Activated T-helper 2 cell treated with anti-CD3 and anti-CD28 coated beads, Interferon-gamma antibody, Interleukin-2, Interleukin-4, amounts not matched to agents 10 μg/mL and 5 μg/mL and 100 μg/mL, durations not matched to agents 14 hours and 24 hours and 36 hours (primary cell): ENCODE data around the gene IRS2. TPM values are rescaled to one million over a fixed set of nuclear protein-coding genes. Genes with fewer than 3 reads are reported as not detected.

Experiments
- DNase-seq: peaks from one replicate; pipeline ENCODE4 v3.0.0; 2021; ENCODE audit warnings: low spot score
- H3K27ac Mint-ChIP-seq: one replicate; pipeline ENCODE4 v1.8.0; 2021; ENCODE audit warnings: mixed read lengths
- H3K27me3 Mint-ChIP-seq: one replicate; pipeline ENCODE4 v1.8.0; 2021; ENCODE audit warnings: low read depth, mixed read lengths
- H3K36me3 Mint-ChIP-seq: one replicate; pipeline ENCODE4 v1.8.0; 2021; ENCODE audit warnings: low read depth, mixed read lengths
- H3K4me1 Mint-ChIP-seq: one replicate; pipeline ENCODE4 v1.8.0; 2021; ENCODE audit warnings: low read depth, mixed read lengths
- H3K4me3 Mint-ChIP-seq: one replicate; pipeline ENCODE4 v1.8.0; 2021; ENCODE audit warnings: low read depth, mild to moderate bottlenecking, moderate library complexity, mixed read lengths
- H3K9me3 Mint-ChIP-seq: one replicate; pipeline ENCODE4 v1.8.0; 2021; ENCODE audit warnings: mixed read lengths
- intact Hi-C: fragments of 100-400 bp; cut with micrococcal nuclease; formaldehyde crosslinking; loops from one replicate; pipeline ENCODE4 v1.15.1; 2023
- total RNA-seq: library from RNA; stranded (reverse); gene quantifications from 2 replicates; pipeline ENCODE4 v1.2.3, GENCODE V29; 2022

Gene IRS2
- total RNA-seq, 1 donor from 2014 or later = 5.0 TPM

DNA sequence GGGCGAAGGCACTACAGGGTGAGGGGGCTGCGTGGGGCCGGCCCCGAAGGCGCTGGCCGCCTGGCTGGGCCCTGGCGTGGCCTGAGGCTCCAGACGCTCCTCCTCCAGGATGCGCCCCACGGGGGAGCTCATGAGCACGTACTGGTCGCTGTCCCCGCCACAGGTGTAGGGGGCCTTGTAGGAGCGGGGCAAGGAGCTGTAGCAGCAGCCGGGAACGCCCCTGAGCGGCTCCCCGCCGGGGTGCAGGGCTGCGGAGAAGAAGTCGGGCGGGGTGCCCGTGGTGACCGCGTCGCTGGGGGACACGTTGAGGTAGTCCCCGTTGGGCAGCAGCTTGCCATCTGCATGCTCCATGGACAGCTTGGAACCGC, 3.0 kb downstream of the IRS2 start:
- H3K36me3 Mint-ChIP-seq = peaks cover 26% of the 10 kb centered on the region
- H3K9me3 Mint-ChIP-seq = no peaks in the 10 kb centered on the region
- DNase-seq = no peak
- no peak overlapping the region for H3K27ac Mint-ChIP-seq
- H3K4me1 Mint-ChIP-seq = peaks cover 32% of the 10 kb centered on the region
- H3K4me3 Mint-ChIP-seq = no peak overlapping the region
- intact Hi-C loops = loop anchor here (10.0 kb wide), 2 partner anchors 639 to 831 kb away; partner anchors contain the start of gene NAXD
- H3K27me3 Mint-ChIP-seq = peaks cover 3% of the 10 kb centered on the region

- peaks cover 26% of the 10 kb centered on the region for H3K36me3 Mint-ChIP-seq
- H3K4me3 Mint-ChIP-seq = no peak overlapping the region
- no peak overlapping the region for H3K27ac Mint-ChIP-seq
- no peak for DNase-seq
- H3K27me3 Mint-ChIP-seq = no peaks in the 10 kb centered on the region
- H3K9me3 Mint-ChIP-seq = no peaks in the 10 kb centered on the region
- H3K4me1 Mint-ChIP-seq = peaks cover 34% of the 10 kb centered on the region
- intact Hi-C loops = loop anchor here (10.0 kb wide), 2 partner anchors 638 to 832 kb away; partner anchors contain the start of gene NAXD
Measured at GRCh38 chr13:109782823-109783431, 3.5 kb downstream of the IRS2 start.

DNA sequence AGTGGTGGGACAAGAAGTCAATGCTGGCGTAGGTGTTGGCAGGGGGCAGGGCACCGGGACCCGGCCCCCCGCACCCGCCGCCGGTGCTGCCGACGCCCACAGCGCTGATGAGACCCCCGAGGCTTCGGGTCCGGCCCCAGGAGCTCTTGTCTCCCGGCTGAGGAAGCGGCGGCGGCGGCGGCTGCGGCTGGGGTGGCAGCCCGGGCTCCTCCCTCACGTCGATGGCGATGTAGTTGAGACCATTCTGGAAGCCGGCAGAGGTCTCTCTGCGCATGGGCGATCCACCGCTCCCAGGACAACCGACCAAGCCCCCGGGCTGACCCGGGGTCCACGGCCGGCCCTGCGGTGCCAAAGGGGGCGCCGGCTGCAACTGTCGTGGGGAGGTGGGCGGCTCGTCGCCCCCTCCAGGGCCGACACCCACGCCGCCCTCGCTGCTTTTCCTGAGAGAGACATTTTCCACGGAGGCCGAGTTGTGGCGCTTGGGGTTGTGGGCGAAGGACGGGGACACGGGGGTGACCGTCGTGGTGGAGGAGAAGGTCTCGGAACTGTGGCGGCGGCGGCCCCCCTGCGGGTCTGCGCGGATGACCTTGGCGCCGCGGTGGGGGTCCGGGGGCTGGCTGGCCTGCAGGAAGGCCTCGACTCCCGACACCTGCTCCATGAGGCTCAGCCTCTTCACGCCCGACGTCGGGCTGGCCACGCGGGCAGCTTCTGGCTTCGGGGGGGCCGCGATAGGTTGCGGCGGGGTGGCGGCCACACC, 4.1 kb downstream of the IRS2 start:
- H3K4me3 Mint-ChIP-seq = no peak overlapping the region
- H3K27ac Mint-ChIP-seq = no peak overlapping the region

DNA sequence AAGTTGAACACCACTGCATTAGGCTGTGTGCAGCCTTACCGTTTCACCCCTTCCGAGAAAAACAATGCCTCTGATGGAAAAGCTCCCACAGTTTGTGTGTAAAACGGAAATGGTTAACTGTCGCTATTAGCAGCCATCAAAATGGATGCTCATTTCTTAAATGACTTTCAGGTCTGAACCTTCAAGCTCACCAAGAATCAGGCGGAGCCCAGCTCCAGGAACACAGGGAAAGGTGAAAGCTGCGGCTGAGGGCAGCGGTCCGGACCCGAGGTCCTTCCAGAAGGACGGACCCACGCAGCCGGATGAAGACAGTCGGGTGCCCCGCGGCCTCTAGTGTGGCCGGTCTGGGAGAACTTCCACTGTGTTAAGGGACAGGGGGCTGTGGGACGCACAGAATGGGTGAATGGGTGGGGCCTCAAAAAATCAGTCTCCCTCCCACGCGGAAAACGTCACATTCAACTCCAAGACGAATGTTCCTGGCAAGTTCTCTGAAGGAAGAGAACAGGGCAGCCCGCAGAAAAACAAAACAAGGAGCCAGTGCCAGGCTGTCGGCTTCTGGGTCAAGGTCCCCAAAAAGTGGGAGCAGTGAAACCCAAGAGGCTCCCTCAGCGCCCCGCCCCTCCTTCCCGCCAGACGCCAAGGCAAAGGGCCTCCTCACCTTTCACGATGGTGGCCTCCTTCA, 4.9 kb downstream of the IRS2 start:
- peaks cover 28% of the 10 kb centered on the region for H3K36me3 Mint-ChIP-seq
- H3K27ac Mint-ChIP-seq = no peak overlapping the region
- peaks cover 47% of the 10 kb centered on the region for H3K4me1 Mint-ChIP-seq
- H3K27me3 Mint-ChIP-seq = no peaks in the 10 kb centered on the region
- intact Hi-C loops = loop anchor here (10.0 kb wide), 2 partner anchors 637 to 833 kb away; partner anchors contain the start of gene NAXD
- no peaks in the 10 kb centered on the region for H3K9me3 Mint-ChIP-seq
- H3K4me3 Mint-ChIP-seq = peak overlapping the region; percentile 30
- DNase-seq = no peak

More for the DNA sequence above, 4.1 kb downstream of the IRS2 start:
- Mint-ChIP-seq H3K9me3 (no peaks in the 10 kb centered on the region), H3K27me3 (no peaks in the 10 kb centered on the region), H3K36me3 (peaks cover 26% of the 10 kb centered on the region), H3K4me1 (peaks cover 40% of the 10 kb centered on the region)
- intact Hi-C loops = loop anchor here (10.0 kb wide), 2 partner anchors 637 to 833 kb away; partner anchors contain the start of gene NAXD
- DNase-seq = no peak

DNA sequence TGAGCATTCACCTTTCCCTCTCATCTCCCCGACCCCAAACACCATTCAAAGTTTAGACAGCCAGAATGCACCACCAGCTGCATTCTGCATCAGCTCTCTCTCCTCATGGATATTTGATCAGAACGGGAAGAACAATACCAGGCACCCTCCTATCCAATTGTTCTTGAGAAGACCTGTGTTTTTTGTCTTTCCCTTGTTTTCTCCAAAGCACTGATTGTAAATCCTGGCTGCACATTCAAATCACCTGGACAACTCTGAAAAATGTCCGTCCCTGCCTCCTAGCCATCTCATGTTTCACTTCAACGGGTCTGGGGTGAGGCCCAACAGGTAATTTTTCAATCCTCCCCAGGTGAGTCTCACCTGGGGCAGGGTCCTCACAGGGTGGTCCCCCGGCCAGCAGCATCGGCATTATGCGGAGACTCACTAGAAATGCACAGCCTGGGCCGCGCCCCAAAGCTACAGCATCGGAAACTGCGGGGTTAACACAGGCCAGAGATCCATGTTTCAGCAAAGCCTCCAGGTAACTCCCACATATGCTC, 5.5 kb downstream of the IRS2 start:
- intact Hi-C loops = loop anchor here (10.0 kb wide), 2 partner anchors 636 to 834 kb away; partner anchors contain the start of gene NAXD
- no peak for DNase-seq
- H3K27ac Mint-ChIP-seq = no peak overlapping the region
- no peaks in the 10 kb centered on the region for H3K27me3 Mint-ChIP-seq
- no peaks in the 10 kb centered on the region for H3K9me3 Mint-ChIP-seq
- peaks cover 30% of the 10 kb centered on the region for H3K36me3 Mint-ChIP-seq
- peak overlapping the region; percentile 31 for H3K4me3 Mint-ChIP-seq
- H3K4me1 Mint-ChIP-seq = peaks cover 49% of the 10 kb centered on the region

DNA sequence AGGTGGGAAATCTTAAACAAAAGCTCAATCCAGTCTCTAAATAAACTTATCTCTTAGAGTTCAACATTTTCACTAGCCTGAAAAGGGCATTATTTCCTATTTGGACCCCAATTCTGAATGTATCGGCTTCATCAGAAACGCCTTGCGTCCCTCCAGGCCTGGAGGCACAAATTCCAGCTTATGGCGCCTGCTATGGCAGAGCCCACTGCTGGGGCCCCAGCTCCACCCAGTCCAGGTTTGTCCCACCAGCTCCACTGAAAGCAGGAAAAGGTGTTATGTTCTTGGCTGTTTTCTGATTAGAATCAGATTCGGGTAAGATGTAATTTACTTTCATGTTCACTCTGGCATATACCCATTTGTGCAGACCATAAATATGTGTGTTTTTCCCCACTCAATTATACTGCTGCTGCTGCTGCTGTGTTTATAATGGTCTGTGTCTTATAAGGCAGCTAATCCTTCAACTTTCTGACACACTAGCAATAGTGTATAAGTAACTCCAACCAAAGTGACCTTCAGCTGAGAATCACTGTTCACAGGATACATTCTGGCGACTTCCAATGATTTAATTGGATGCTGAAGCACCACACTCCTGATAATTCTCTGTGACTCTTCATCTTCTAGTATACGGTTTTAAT, 6.4 kb downstream of the IRS2 start:
- H3K27ac Mint-ChIP-seq = peak overlapping the region; percentile 73
- peak overlapping the region; percentile 76 for H3K4me3 Mint-ChIP-seq
- peaks cover 49% of the 10 kb centered on the region for H3K4me1 Mint-ChIP-seq
- no peaks in the 10 kb centered on the region for H3K9me3 Mint-ChIP-seq
- peaks cover 30% of the 10 kb centered on the region for H3K36me3 Mint-ChIP-seq
- no peaks in the 10 kb centered on the region for H3K27me3 Mint-ChIP-seq
- intact Hi-C loops = loop anchor here (2.0 to 10.0 kb wide), 3 partner anchors 15 to 835 kb away; partner anchors contain the start of gene NAXD
- no peak for DNase-seq

- Mint-ChIP-seq H3K9me3 (no peaks in the 10 kb centered on the region), H3K27ac (peak overlapping the region; percentile 73), H3K4me1 (peaks cover 51% of the 10 kb centered on the region), H3K36me3 (peaks cover 28% of the 10 kb centered on the region), H3K4me3 (peak overlapping the region; percentile 76), H3K27me3 (no peaks in the 10 kb centered on the region)
- DNase-seq = no peak
- intact Hi-C loops = loop anchor here (2.0 kb wide), 1 partner anchor 14 kb away; no protein-coding TSS in a partner anchor
Measured at GRCh38 chr13:109779074-109779473, 7.3 kb downstream of the IRS2 start.

GRCh38 chr13:109778102-109778542, 8.3 kb downstream of the IRS2 start:
- no peak for DNase-seq
- Mint-ChIP-seq H3K27me3 (no peaks in the 10 kb centered on the region), H3K4me1 (peaks cover 59% of the 10 kb centered on the region), H3K36me3 (peaks cover 27% of the 10 kb centered on the region), H3K4me3 (no peak overlapping the region), H3K27ac (peak overlapping the region; percentile 15), H3K9me3 (no peaks in the 10 kb centered on the region)
- intact Hi-C loops = loop anchor here (2.0 kb wide), 1 partner anchor 13 kb away; no protein-coding TSS in a partner anchor

GRCh38 chr13:109776575-109776974, 9.8 kb downstream of the IRS2 start:
- Mint-ChIP-seq H3K4me1 (peaks cover 58% of the 10 kb centered on the region), H3K4me3 (no peak overlapping the region)
- intact Hi-C loops = loop anchor here (2.0 kb wide), 1 partner anchor 16 kb away; no protein-coding TSS in a partner anchor

DNA sequence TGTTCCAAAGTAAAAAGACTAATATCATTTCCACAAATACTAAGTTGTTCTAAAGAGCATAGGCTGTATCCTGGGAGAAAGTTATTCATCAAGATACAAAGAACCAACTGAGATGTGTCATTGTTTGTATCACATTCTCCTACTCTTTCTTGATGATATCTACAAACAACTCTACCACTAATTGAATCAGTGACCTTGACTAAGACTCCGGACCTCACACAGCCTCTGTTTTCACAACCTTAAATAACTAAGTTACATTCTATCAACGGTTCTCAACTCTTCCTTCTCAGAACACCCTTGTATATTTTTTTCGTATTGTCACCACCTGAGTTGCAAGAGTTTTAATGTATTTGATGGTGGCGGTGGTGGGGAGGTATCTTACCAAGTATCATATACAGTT, 12.6 kb downstream of the IRS2 start:
- Mint-ChIP-seq H3K27ac (peak overlapping the region; percentile 21), H3K27me3 (no peaks in the 10 kb centered on the region), H3K4me3 (no peak overlapping the region), H3K9me3 (no peaks in the 10 kb centered on the region), H3K4me1 (peaks cover 37% of the 10 kb centered on the region), H3K36me3 (peaks cover 11% of the 10 kb centered on the region)
- no peak for DNase-seq
- intact Hi-C loops = no loop called here

More at GRCh38 chr13:109776575-109776974, 9.8 kb downstream of the IRS2 start:
- H3K27ac Mint-ChIP-seq = no peak overlapping the region
- peaks cover 22% of the 10 kb centered on the region for H3K36me3 Mint-ChIP-seq
- no peak for DNase-seq
- no peaks in the 10 kb centered on the region for H3K9me3 Mint-ChIP-seq
- H3K27me3 Mint-ChIP-seq = no peaks in the 10 kb centered on the region

GRCh38 chr13:109773276-109773675, 13.1 kb downstream of the IRS2 start:
- Mint-ChIP-seq H3K27ac (peak overlapping the region; percentile 21), H3K4me1 (peaks cover 32% of the 10 kb centered on the region), H3K9me3 (no peaks in the 10 kb centered on the region), H3K27me3 (no peaks in the 10 kb centered on the region), H3K4me3 (no peak overlapping the region), H3K36me3 (peaks cover 11% of the 10 kb centered on the region)
- intact Hi-C loops = no loop called here
- DNase-seq = no peak

DNA sequence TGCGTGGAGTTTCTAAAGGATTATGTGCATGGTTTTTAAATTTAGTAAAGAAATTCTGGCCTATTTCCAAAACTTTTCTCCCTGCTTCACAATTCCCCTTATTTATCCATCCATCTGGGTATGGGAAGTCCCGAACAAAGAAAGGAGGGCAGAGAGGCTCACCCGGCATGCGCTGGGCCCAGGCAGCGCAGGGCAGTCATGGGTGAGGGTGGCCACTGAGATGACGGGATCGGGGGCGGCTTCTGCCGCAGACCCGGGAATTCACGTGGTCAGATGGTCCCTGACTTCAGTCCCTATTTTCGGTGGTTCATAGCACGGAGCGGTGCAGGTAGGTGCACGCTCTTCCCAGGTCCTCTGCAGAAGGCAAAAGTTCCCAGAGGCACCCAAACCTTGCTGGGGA, 14.5 kb downstream of the IRS2 start:
- Mint-ChIP-seq H3K4me1 (peaks cover 20% of the 10 kb centered on the region), H3K9me3 (no peaks in the 10 kb centered on the region), H3K4me3 (no peak overlapping the region), H3K27ac (no peak overlapping the region), H3K36me3 (peaks cover 11% of the 10 kb centered on the region), H3K27me3 (no peaks in the 10 kb centered on the region)
- no peak for DNase-seq
- intact Hi-C loops = no loop called here
